H7 (cell line): ENCODE measurements around the gene BCAN. TPM values are rescaled to one million over a fixed set of nuclear protein-coding genes. Genes with fewer than 3 reads are reported as not detected.

Experiments used
- DNase-seq: peaks from one replicate; pipeline ENCODE4 v3.0.0; 2012
- H3K27me3 ChIP-seq: 2 replicates; pipeline ENCODE4 v1.6.0; 2011; ENCODE audit warnings: mild to moderate bottlenecking, low read length; ENCODE audit not compliant: control insufficient read depth, insufficient read depth
- H3K36me3 ChIP-seq: replicated peaks from 2 replicates; pipeline ENCODE4 v1.5.1; 2011; ENCODE audit warnings: low read length; ENCODE audit not compliant: control insufficient read depth, insufficient read depth
- H3K4me3 ChIP-seq: 2 replicates; pipeline ENCODE4 v1.5.1; 2011; ENCODE audit warnings: low read depth, mild to moderate bottlenecking, control low read depth, low read length, moderate library complexity; ENCODE audit not compliant: insufficient read depth
- total RNA-seq: library from RNA; depleted of rRNA; stranded (reverse); fragments of >200 nt; shearing (Covaris generic); gene quantifications from 2 replicates; pipeline ENCODE4 v1.2.3, GENCODE V29; 2014

BCAN gene
- total RNA-seq, 1 experiment from 2014 or later = 1.7 TPM

GRCh38 chr1:156657741-156658319, 15.9 kb downstream of the BCAN start:
- Histone ChIP-seq H3K36me3 (no peaks in the 10 kb centered on the region), H3K27me3 (peaks cover 51% of the 10 kb centered on the region), H3K4me3 (peak overlapping the region; percentile 41; the same call in 1 of the 2 replicates)
- DNase-seq = no peak

- no peak overlapping the region for H3K4me3 ChIP-seq
- no peaks in the 10 kb centered on the region for H3K36me3 ChIP-seq
- peaks cover 48% of the 10 kb centered on the region for H3K27me3 ChIP-seq
- DNase-seq = no peak
Measured at GRCh38 chr1:156658496-156658895, 16.6 kb downstream of the BCAN start.

DNA sequence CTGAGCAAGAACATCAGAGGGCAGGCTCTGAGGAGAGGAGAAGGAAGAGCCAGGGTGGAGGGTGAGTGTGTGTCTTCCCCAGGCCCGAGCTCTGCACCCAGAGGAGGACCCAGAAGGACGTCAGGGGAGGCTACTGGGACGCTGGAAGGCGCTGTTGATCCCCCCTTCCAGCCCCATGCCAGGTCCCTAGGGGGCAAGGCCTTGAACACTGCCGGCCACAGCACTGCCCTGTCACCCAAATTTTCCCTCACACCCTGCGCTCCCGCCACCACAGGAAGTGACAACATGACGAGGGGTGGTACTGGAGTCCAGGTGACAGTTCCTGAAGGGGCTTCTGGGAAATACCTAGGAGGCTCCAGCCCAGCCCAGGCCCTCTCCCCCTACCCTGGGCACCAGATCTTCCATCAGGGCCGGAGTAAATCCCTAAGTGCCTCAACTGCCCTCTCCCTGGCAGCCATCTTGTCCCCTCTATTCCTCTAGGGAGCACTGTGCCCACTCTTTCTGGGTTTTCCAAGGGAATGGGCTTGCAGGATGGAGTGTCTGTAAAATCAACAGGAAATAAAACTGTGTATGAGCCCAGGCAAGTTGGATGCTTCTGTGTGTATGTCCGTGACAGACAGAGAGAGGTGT, 17.1 kb downstream of the BCAN start:
- no peaks in the 10 kb centered on the region for H3K36me3 ChIP-seq
- H3K27me3 ChIP-seq = peaks cover 43% of the 10 kb centered on the region
- H3K4me3 ChIP-seq = no peak overlapping the region
- peak; percentile 47 for DNase-seq

DNA sequence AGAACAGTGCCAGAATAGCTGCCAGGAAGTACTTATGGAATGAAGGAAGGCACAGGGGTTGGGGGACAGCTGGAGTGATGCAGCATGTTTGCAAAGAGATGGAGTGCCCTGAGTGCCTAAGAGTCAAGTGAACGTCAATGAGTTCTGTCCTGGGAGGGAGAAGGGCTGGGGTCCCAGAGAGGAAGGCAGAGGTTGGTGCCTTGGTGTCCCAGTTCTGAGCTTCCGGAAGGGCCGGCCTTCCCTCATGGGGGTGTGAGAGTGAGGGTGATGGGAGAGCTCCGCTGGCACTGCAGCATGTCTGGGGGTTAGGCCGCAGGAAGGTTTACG, 17.7 kb downstream of the BCAN start:
- Histone ChIP-seq H3K36me3 (no peaks in the 10 kb centered on the region), H3K4me3 (no peak overlapping the region), H3K27me3 (peaks cover 38% of the 10 kb centered on the region)
- no peak for DNase-seq

- Histone ChIP-seq H3K36me3 (no peaks in the 10 kb centered on the region), H3K27me3 (peaks cover 32% of the 10 kb centered on the region), H3K4me3 (no peak overlapping the region)
- DNase-seq = peak; percentile 100
Measured at GRCh38 chr1:156659988-156660751, 18.3 kb downstream of the BCAN start.

GRCh38 chr1:156660752-156661112, 18.8 kb downstream of the BCAN start:
- no peak overlapping the region for H3K4me3 ChIP-seq
- DNase-seq = peak; percentile 61
- no peaks in the 10 kb centered on the region for H3K36me3 ChIP-seq
- peaks cover 27% of the 10 kb centered on the region for H3K27me3 ChIP-seq

DNA sequence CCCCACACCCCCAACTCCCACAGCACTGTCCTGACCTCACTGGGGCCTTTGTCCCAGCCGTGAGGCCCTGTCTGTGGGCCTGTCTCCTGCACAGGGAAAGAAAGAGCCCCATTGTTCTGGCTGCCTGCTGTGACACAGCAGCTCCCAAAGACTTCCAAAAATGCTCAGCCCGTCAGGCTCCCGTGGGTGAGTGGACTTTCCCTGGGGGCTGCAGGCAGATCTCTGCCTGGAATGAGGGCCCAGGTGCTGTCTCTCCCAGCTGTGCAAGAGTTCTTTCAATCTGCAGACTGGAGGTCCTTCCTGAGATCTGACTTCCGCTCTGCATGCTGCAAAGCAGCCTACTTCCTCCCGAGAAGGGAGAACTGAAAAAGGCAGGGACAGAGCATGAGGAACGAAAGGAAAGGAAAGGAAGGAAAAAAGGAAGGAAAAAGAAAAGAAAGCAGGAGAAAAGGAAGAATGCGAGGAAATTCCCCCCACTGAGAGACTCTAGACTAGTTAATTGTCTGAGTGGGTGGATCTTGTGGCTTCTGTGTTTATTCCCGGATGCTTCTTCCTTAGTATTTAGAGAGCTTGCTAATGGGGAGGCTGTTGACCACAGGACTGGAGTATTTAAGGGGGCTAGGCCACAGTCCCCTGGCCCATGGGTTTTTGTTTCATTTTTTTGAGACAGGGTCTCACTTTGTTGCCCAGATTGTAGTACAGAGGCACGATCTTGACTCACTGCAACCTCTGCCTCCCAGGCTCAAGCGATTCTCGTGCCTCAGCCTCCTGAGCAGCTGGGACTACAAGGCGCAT, 20.3 kb downstream of the BCAN start:
- H3K36me3 ChIP-seq = no peaks in the 10 kb centered on the region
- peaks cover 12% of the 10 kb centered on the region for H3K27me3 ChIP-seq
- DNase-seq = no peak
- H3K4me3 ChIP-seq = no peak overlapping the region

DNA sequence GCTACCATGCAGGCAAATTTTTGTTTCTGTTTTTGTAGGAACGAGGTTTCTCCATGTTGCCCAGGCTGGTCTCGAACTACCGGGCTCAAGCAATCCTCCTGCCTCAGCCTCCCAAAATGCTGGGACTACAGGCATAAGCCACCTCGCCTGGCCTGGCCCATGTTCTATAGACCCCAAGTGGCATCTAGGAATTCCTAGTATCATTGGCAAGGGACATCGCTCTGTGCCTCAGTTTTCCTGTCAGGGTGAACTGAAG, 20.8 kb downstream of the BCAN start:
- Histone ChIP-seq H3K27me3 (peaks cover 9% of the 10 kb centered on the region), H3K4me3 (no peak overlapping the region)

DNA sequence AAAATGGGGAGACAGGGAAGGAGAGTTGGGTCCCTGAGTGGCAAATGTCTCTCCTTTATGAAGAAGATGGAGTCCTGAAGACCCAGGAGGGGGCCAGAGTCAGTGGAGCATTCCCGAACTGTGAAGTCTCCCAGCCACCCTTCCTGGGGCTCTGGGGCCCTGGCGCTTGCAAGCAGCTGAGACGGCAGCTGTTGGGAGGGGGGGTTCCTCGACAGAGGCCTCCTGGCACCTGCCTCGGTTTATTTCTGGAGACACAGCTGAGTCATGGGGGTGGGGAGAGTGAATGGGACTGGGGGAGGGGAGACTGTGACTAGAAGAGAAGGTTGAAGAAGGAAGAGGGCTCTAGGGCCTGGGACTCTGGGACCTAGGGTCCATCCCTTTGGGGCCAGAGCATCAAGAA, 21.3 kb downstream of the BCAN start:
- peak; percentile 54 for DNase-seq
- Histone ChIP-seq H3K4me3 (no peak overlapping the region), H3K27me3 (peaks cover 4% of the 10 kb centered on the region; the same call in 1 of the 2 replicates), H3K36me3 (no peaks in the 10 kb centered on the region)

More for the DNA sequence above, 20.8 kb downstream of the BCAN start:
- DNase-seq = no peak
- H3K36me3 ChIP-seq = no peaks in the 10 kb centered on the region

- H3K4me3 ChIP-seq = no peak overlapping the region
- peak; percentile 61 for DNase-seq
- no peaks in the 10 kb centered on the region; the same call in 1 of the 2 replicates for H3K27me3 ChIP-seq
Measured at GRCh38 chr1:156664046-156664766, 22.3 kb downstream of the BCAN start.

DNA sequence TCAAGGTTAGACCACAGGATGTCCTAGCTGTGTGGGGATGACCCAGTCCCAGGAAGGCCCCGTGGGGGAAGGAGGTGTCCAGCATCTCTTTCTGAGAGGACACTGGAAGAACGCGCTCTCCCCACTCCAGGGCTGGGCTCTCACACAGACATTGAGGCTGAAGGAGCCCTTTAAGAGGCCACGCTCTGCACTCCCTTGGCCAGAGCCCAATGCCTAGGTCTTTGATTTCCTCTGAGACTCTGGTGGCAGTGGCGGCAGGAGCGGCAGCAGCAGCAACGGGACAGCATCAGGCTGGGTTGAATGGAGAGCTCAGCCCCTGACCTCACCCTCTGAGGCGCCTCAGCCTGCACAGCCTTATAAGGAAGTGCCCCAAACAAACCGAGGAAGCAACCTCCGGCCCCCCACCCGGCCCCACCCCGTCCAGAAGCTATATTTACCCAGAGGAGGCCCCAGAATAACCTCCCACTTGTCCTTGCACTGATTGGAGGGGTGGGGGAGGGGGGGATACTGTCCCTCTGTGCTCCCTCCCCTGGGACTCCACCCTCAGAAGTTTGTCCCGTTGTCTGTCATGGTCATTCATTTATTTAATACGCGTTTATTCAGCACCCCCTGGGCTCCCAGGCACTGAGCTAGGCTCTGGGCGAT, 23.0 kb downstream of the BCAN start:
- no peaks in the 10 kb centered on the region for H3K27me3 ChIP-seq
- peak; percentile 78 for DNase-seq
- H3K4me3 ChIP-seq = no peak overlapping the region
- no peaks in the 10 kb centered on the region for H3K36me3 ChIP-seq

More at GRCh38 chr1:156664046-156664766, 22.3 kb downstream of the BCAN start:
- no peaks in the 10 kb centered on the region for H3K36me3 ChIP-seq

DNA sequence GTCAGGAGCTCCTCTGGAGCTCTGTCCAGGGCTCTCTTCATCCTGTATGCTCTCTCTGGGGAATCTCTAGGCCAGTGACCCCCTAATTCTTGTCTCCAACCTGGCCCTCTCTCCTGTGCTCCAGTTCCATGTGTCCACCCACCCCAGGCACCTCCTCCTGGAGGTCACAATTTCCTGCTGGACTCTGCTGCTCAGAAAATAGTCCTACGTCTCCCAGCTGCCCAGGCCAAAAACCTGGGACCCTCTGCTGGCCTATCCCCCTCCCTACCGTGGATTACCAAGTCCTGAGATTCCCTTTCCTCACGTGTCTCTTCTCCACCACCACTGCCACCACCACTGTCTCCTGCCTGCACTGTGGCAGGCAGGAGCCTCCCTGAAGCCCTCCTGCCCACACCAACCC, 23.6 kb downstream of the BCAN start:
- Histone ChIP-seq H3K36me3 (no peaks in the 10 kb centered on the region), H3K4me3 (no peak overlapping the region), H3K27me3 (no peaks in the 10 kb centered on the region)
- no peak for DNase-seq

GRCh38 chr1:156666862-156667609, 25.1 kb downstream of the BCAN start:
- no peaks in the 10 kb centered on the region for H3K27me3 ChIP-seq
- H3K36me3 ChIP-seq = peaks cover 3% of the 10 kb centered on the region
- no peak overlapping the region for H3K4me3 ChIP-seq
- DNase-seq = no peak
